A549 (cell line): ENCODE measurements around the gene UQCR11.

Experiments used
- CTCF ChIP-seq: fragments of >200 bp; sonication (Bioruptor Twin); formaldehyde crosslinking; IDR thresholded peaks from 3 replicates; pipeline ENCODE4 v1.5.1; 2016
- FOSL2 ChIP-seq, 2 experiments: fragments of 450-650 bp in 1 of 2; fragments of >200 bp in 1 of 2; sonication (Bioruptor Twin) in 1 of 2; formaldehyde crosslinking; IDR thresholded peaks; 2 replicates each; pipeline versions ENCODE4 v1.5.0 to v1.6.1; 2016 to 2020; ENCODE audit warnings: mild to moderate bottlenecking in 1 of 2, moderate library complexity in 1 of 2
- POLR2A ChIP-seq: IDR thresholded peaks from 2 replicates; pipeline ENCODE4 v1.6.1; 2012; ENCODE audit warnings: mild to moderate bottlenecking, low read length

- no peak for TF ChIP-seq CTCF
- no peak for TF ChIP-seq POLR2A
- no peak for TF ChIP-seq FOSL2 (IDR thresholded peaks at IDR 0.05)
- TF ChIP-seq FOSL2 (CRISPR knock-in tag; IDR thresholded peaks at IDR 0.05), result no peak
These were observed 14.4 kb upstream of the UQCR11 start for GRCh38 chr19:1619703-1620102.
